AG04449 (cell line): ENCODE measurements around the gene CASP4.
"Not testable (repeated sequence)": the region's sequence is repeated elsewhere in the genome, so short reads cannot be mapped to it uniquely, and the experiment has no call there.

Experiments used
- CTCF ChIA-PET: fragments of 350-600 bp; formaldehyde crosslinking; extraction: SDS; loops from one replicate; lab custom pipeline; 2021; ENCODE audit warnings: antibody characterized with exemption; lab: Yijun Ruan, JAX
- POLR2A ChIA-PET: fragments of 400-600, 350-600 bp; formaldehyde crosslinking; extraction: SDS; loops from one replicate; lab custom pipeline; 2020; ENCODE audit warnings: antibody characterized with exemption, inconsistent platforms; lab: Yijun Ruan, JAX
- DNase-seq: peaks from one replicate; pipeline ENCODE4 v3.0.0-alpha.2; 2010; ENCODE audit warnings: low read depth, low spot score
- H3K4me3 ChIP-seq: 2 replicates; pipeline ENCODE4 v1.5.1; 2011; ENCODE audit warnings: low read depth, mild to moderate bottlenecking, control low read depth, low read length
- CTCF ChIP-seq: IDR thresholded peaks from one replicate; pipeline ENCODE4 v1.5.1; 2011; ENCODE audit warnings: mild to moderate bottlenecking, moderate library complexity, low read length, control low read depth, inconsistent platforms; ENCODE audit not compliant: insufficient read depth; ENCODE audit errors: missing control alignments

The CASP4 gene

GRCh38 chr11:104979839-104980238 is 11.5 kb upstream of the CASP4 start:
- ChIA-PET POLR2A (no interaction called here), CTCF (no interaction called here)
- no peak for TF ChIP-seq CTCF
- H3K4me3 ChIP-seq = no peak overlapping the region
- DNase-seq = no peak

GRCh38 chr11:104973616-104974015 is 5.2 kb upstream of the CASP4 start:
- POLR2A ChIA-PET = no interaction called here
- H3K4me3 ChIP-seq = no peak overlapping the region
- TF ChIP-seq CTCF = no peak
- no peak for DNase-seq
- CTCF ChIA-PET = no interaction called here

- CTCF ChIA-PET = not testable (repeated sequence)
Measured at GRCh38 chr11:104972924-104973323, 4.5 kb upstream of the CASP4 start.

GRCh38 chr11:104970756-104971155 is 2.4 kb upstream of the CASP4 start:
- POLR2A ChIA-PET = no interaction called here
- DNase-seq = no peak
- H3K4me3 ChIP-seq = no peak overlapping the region
- no peak for TF ChIP-seq CTCF
- CTCF ChIA-PET = no interaction called here

More at GRCh38 chr11:104972924-104973323, 4.5 kb upstream of the CASP4 start:
- POLR2A ChIA-PET, H3K4me3 ChIP-seq, DNase-seq: not testable (repeated sequence)

GRCh38 chr11:104968856-104969776 is 742 bp upstream of the CASP4 start:
- no peak for TF ChIP-seq CTCF
- H3K4me3 ChIP-seq = peak overlapping the region; percentile 51
- ChIA-PET CTCF (interaction anchor here (4.4 kb wide), 1 partner anchor 23 kb away, joined by 19 read pairs; no protein-coding TSS in a partner anchor), POLR2A (no interaction called here)
- DNase-seq = no peak

GRCh38 chr11:104967534-104968354 is 630 bp downstream of the CASP4 start:
- TF ChIP-seq CTCF = no peak
- POLR2A ChIA-PET = no interaction called here
- H3K4me3 ChIP-seq = peak overlapping the region; percentile 51
- CTCF ChIA-PET = interaction anchor here (0.6 to 4.4 kb wide), 2 partner anchors 9 to 21 kb away, joined by 4 to 19 read pairs; no protein-coding TSS in a partner anchor
- no peak for DNase-seq
